GM18505 (cell line): ENCODE results near the gene DACH1.

ENCODE experiments used
- ATAC-seq: cut with Tn5 transposase; IDR thresholded peaks from one replicate; pipeline ENCODE4 v1.9.1; 2021; ENCODE audit not compliant: unreplicated experiment
- POLR2A ChIP-seq: IDR thresholded peaks from 4 replicates; pipeline ENCODE4 v1.6.1; 2011; ENCODE audit warnings: borderline replicate concordance; ENCODE audit not compliant: insufficient read depth, insufficient read length; ENCODE audit errors: extremely low read depth

Gene DACH1

DNA sequence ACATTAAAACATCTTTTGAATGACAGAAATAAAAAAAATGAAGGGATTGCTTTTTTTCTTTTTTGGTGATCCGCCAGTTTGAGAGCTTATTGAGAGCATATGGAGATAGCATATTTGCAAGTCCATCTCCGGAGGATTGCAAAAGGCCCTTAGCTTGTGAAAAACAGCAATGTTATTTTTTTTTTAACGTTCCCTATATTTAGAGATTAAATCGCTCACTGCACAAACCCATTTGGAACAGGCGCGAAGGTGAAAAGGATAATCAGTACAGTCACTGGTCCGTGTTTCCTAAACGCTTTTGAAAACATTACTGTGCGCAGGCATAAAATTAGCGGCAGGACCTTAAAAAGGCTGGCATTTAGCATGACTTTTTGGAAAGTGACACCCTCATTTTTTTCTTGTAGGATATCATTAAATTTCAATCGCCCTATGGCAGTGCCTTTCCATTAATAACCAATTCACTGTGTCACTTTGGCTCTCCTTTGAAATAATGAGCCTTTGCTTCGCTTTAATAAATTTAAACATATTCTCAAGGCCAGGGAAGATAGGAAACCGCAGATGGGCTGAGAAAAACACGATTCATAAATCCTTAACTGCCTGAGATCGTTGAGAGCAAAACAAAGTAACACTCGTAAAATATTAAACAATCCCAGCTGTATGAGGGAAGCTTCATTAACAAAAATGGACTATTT, 342.2 kb downstream of the DACH1 start:
- no peak for ATAC-seq
- TF ChIP-seq POLR2A, result no peak

DNA sequence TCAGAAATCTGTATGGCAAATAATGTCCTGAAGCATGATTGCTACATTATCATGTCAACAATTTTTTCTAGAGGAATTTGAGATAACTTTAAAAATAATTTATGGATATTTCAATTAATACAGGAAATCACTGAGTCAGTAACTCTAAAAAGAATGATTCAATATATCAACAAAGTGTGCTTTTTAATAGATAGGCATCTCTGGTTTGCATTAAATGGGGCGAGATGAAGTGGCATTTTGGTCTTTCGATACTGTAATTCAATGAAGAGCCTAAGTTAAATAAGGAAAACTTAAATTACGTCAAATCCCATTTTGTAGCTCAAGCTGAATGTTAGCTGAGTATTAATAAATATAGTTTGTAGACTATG, 342.8 kb downstream of the DACH1 start:
- no peak for ATAC-seq
- TF ChIP-seq POLR2A, result no peak

DNA sequence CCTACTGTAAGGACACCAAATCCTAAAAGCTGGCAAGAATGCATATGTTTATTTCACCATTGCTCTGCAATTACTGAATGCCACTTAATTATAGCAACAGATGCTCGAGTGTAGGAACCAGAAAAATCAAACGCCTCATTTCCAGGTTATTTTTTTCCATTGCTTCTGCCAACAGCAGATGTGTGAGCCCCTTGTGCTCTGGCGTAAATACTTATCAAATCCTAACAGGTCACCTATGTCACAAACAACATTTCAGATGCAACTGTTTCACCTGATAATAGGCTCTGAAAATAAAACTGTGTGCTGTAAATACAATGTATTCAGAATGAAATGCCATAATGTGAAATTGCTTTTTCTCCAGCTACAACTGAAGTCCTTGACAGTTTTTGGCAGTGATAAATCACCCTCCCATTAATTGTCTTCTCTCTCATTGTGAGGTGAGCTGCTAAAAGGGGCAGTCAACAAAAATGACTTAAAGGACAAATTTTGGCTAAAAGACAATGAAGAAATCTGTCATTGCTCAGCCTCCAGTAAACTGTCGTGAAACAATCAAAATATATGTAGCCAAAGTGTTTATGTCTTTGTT, 344.0 kb downstream of the DACH1 start:
- ATAC-seq, result no peak
- no peak for TF ChIP-seq POLR2A

DNA sequence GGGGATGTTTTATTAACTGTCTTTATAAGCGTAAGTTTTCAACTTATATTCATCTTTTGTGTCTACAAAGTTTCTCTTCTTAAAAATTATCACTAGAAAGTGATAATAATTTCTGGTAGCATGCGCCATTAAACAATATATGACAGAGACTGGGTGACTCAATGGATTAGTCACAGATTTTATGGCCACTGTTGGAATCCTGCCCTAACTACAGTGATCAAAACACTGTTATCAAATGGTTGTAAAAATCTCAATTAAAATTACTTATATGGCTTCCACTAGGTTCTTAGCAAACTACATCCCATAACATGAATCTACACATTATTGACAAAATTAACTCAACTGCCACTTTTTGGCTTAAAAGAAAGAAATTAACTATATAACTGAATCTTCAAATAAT, 350.0 kb downstream of the DACH1 start:
- TF ChIP-seq POLR2A, result no peak
- ATAC-seq, result no peak

DNA sequence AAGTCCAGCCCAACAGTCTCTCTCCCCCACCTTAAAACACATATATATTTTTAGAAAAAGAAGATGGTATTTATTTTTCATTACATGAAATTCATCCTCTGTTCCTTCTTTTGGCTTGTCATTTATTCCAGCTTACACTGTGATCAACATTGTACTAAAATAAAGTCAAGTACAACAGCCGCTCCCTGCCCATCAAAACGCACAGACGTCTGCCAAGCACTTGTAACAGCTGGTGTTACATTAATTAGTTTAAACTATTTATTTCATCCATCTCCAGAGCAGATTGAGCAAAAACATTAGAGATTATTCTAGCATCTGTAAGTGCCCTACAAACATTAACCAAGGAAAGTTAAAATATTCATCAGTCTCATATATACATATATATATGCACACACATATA, 350.5 kb downstream of the DACH1 start:
- no peak for ATAC-seq
- TF ChIP-seq POLR2A, result no peak

DNA sequence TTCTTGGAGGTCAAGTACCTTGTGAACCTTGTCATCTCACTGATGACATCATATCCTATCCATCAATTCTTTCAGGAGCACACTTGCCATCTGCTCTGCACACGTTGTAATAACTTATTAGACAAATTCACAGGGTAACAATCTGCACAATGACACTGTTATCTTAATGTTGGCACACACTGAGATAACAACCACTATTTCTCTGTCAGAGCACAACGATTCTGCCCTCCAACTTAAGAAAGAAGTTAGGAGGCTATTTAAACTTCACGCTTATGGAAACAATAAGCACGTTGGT, 351.3 kb downstream of the DACH1 start:
- ATAC-seq, result no peak
- TF ChIP-seq POLR2A, result no peak

DNA sequence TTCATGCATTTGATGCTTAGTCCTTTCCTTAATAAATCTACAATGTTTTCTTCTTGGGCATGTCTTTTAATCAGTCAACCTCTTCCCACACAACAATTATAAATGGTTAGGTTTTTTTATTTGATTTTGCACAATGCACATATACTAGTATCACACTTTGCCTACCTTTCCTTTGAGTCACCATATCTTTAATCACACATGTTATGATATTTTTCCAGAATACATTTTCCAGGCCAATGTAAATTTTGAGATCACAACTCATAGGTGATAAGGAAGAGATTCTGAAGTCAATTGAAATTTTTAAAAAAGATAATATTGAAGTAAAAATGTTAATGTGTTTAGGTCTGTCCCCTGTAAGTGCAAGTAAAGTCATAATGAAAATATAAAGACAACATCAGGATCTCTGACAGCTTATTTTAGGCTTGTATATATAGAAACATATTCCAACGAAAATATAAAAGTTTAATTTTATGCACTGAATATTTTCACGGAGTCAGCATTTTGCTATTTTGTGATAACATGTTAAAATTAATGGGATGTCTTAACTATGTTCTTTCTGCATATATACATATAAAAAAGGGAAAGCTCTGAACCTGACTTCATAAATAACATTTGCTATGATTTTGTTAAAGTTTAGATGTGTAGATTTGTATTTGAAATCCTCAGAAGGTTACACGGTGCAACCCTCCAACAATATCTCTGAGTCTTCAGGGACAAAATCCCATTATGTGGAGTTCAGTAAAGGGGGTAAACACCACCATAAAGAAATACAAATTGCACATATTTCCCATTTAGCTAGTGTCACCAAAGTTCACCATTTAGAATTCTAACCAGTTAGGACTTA, 351.9 kb downstream of the DACH1 start:
- no peak for ATAC-seq
- TF ChIP-seq POLR2A, result no peak

DNA sequence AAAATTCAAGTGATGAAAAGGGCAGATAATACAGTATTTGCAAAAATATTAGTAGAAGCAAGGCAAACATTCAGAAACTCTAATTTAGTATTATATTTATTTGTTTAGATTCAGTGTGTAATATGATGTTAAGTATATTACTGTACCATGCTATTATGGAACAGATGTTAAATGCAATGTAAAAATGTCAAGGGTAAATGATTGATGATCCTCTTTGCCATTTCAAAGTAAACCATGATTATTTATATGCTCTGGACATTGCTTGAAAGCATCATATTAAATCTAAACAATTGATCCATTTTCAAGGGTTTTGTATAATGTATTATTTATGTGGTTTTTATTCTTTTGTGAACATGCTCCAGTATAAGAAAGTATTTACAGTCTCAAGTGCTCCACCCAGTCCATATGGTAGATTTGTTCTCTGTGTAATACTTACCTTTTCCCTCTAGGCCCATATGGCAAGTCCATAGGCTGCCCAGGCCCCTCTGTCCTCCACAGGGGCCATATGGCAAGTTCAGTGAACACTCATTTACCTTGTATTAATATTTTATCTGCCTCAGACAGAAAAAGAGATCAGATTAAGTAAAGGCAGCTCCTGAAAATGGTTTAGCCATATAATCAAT, 353.5 kb downstream of the DACH1 start:
- ATAC-seq, result no peak
- TF ChIP-seq POLR2A, result no peak

DNA sequence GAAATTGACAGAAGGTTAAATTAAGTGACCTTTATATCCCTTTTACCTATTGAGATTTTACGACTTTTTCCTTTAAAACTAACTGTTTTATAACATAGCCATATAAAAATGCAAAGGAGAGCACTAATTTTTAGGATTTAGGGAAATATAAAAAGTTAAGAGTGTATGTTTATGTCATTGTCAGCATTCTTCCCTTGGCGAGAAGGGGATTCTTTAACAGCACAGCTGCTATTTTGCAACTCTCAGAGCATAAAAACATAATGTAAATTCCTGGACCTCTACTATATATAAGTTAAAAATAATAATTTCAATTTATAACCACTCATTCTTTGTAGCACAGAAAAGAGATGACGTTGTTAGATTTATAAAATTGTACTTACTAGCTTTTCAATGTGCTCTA, 363.2 kb downstream of the DACH1 start:
- TF ChIP-seq POLR2A, result no peak
- no peak for ATAC-seq

DNA sequence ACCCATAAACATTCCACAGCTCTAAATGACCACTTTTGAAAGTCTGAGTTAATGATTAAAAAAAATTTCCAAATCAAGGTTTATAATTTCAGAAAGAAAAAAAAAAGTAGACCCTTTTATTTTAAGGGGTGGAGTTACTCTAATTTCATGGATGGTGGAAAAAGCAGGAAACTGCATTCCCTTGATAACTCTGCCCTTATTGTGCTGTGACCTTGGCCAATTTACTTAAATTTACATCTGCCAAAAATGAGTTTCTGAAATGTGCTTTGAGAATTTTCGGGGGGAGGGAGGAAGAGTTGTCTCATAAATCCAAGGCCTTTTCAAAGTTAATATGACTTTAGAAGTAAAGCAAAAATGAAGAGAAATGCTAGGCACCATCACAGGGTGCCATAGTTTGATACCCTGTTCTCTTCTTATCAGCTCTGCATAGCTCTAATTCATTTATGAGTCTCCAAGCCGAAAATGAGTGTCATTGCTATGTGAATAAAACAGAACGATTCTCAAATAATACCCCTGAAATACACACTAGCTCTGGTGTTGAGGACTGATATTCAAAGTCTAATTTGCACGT, 367.0 kb downstream of the DACH1 start:
- no peak for ATAC-seq
- no peak for TF ChIP-seq POLR2A

DNA sequence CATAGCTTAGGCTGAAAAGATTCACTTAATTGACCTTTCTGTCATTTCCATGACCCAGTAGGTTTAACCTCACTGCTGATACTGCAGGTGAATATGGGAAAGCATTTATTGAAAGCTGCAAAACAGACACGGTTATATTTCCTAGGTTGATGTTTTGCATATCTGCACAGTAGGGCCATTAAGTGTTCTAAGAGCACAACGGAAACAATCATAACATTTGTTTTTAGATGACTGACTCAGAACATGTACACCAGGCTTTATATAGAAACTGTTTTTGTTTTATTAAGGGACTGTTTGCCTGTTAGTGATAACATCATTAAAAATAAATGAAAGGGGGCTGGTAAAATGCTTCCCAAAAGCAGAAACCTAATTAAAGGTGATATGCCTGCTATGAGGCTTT, 367.8 kb downstream of the DACH1 start:
- ATAC-seq, result no peak
- no peak for TF ChIP-seq POLR2A

DNA sequence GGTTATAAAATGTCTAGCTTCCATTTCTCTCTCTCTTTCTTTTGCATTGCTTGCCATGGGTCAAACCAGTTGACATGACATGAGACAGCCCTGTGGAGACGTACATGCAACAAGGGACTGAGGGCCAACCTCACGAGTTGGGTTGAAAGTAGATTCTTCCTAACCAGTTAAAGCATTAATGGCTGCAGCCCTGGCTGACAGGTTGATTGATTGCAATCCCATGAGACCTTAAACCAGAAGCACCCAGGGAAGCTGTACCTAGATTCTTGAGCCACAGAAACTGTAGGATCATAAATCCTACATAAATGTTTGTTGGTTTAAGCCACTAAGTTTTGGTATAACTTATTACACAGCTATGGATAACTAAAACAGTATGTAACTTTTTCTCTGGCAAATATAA, 373.8 kb downstream of the DACH1 start:
- no peak for TF ChIP-seq POLR2A
- no peak for ATAC-seq

DNA sequence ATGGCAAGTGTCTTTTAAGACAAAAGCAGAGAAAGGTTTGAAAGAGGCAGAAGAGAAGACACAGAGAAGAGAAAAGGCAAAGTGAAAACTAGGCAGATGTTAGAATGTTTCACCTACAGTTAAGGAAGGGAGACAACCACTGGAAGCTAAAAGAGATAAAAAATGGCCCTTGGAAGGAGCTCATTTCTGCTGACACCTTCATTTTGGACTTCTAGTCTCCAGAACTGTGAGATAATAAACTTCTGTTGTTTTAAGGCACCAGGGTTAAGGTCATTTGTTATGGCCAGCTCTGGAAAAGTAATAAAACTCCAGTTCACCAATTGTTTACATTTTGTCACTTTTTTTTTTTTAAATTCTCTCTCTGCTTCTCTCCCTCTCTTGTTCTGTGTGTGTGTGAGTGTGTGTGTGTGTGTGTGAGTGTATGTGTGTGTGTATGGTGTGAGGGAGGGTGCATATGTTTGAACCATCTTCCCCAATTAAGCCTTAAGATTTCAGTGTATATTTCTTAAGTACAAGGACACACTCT, 374.6 kb downstream of the DACH1 start:
- ATAC-seq, result no peak
- TF ChIP-seq POLR2A, result no peak

DNA sequence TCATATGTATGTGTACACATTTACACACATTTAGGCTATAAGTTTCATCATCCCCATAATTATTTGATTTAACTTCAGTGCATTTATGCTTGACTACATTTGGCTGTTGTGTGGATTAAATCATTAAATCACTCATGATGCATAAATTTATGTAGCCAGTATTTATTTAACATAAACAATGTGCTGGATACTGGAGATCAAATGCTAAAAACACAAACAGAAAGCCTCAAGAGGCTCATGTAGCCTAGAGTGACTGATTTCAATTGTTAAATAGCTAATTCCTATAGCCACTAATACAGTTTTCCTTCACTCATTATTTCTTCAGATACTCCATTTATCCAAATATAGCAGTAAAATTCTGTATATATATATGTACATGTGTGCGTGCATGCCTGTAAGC, 376.0 kb downstream of the DACH1 start:
- ATAC-seq, result no peak
- TF ChIP-seq POLR2A, result no peak

DNA sequence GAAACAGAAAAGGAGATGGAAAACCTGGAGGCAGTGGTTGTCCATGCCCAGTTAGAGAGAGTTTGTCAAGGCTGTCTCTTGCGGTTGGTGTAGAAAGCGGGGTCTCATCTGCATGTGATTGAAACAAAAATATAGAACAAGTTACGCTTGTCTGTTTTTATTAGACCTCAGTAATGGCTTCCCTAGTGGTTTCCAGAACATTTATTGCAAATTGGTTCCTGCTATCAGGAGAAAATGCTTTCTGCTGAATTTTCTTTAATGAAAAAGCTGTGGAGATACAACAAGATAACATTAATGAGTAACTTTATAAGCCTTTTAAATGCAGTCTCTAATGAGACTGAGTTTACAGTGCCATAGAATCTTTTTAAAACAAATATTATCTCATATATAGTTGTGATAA, 378.0 kb downstream of the DACH1 start:
- TF ChIP-seq POLR2A, result no peak
- ATAC-seq, result no peak
